ENCODE measurements around the gene TTC21B. TPM values are rescaled to one million over a fixed set of nuclear protein-coding genes. Genes with fewer than 3 reads are reported as not detected.

The TTC21B gene
- total RNA-seq, 1 donor from 2014 or later: 12.0 TPM

- no peaks in the 10 kb centered on the region for H3K4me1 ChIP-seq (ENCODE audit: insufficient read depth, low read length)
- peaks cover 3% of the 10 kb centered on the region for H3K9me3 Mint-ChIP-seq (ENCODE audit: unreplicated experiment)
- no peaks in the 10 kb centered on the region for H3K27me3 ChIP-seq (ENCODE audit: insufficient read depth, low read length)
- H3K79me2 ChIP-seq (ENCODE audit: insufficient read depth, low read length): no peaks in the 10 kb centered on the region
- no peak overlapping the region for H3K4me2 ChIP-seq (ENCODE audit: low read length)
- FAIRE-seq (no peak), DNase-seq (ENCODE audit: low read depth) (peak; percentile 19)
- no peaks in the 10 kb centered on the region for H3K27me3 Mint-ChIP-seq (ENCODE audit: low read depth, unreplicated experiment)
- no peak overlapping the region for H3K9ac ChIP-seq (ENCODE audit: low read length)
- no peak overlapping the region for H3K4me3 ChIP-seq (ENCODE audit: insufficient read depth, low read depth, low read length)
- H3K36me3 ChIP-seq (ENCODE audit: insufficient read depth, low read length): no peaks in the 10 kb centered on the region
- H3K36me3 Mint-ChIP-seq (ENCODE audit: low read depth, unreplicated experiment): no peaks in the 10 kb centered on the region
- TF ChIP-seq, protein P1, sequence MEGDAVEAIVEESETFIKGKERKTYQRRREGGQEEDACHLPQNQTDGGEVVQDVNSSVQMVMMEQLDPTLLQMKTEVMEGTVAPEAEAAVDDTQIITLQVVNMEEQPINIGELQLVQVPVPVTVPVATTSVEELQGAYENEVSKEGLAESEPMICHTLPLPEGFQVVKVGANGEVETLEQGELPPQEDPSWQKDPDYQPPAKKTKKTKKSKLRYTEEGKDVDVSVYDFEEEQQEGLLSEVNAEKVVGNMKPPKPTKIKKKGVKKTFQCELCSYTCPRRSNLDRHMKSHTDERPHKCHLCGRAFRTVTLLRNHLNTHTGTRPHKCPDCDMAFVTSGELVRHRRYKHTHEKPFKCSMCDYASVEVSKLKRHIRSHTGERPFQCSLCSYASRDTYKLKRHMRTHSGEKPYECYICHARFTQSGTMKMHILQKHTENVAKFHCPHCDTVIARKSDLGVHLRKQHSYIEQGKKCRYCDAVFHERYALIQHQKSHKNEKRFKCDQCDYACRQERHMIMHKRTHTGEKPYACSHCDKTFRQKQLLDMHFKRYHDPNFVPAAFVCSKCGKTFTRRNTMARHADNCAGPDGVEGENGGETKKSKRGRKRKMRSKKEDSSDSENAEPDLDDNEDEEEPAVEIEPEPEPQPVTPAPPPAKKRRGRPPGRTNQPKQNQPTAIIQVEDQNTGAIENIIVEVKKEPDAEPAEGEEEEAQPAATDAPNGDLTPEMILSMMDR (IDR thresholded peaks at IDR 0.05; ENCODE audit: insufficient read depth, low read depth, low read length): no peak
- TF ChIP-seq EZH2 (IDR thresholded peaks at IDR 0.05; ENCODE audit: insufficient read depth, low read length): no peak
- H4K20me1 ChIP-seq (ENCODE audit: insufficient read depth, low read length): no peaks in the 10 kb centered on the region
- H3K27ac Mint-ChIP-seq (ENCODE audit: unreplicated experiment): no peak overlapping the region
- H2AFZ ChIP-seq (ENCODE audit: low read depth, low read length): no peak overlapping the region
- H3K4me3 Mint-ChIP-seq (ENCODE audit: unreplicated experiment): no peak overlapping the region
- H3K4me1 Mint-ChIP-seq (ENCODE audit: low read depth, unreplicated experiment): peaks cover 25% of the 10 kb centered on the region
- H3K9me3 ChIP-seq (ENCODE audit: insufficient read depth, low read depth, low read length): no peaks in the 10 kb centered on the region
- no peak overlapping the region for H3K27ac ChIP-seq (ENCODE audit: low read depth, low read length)
Measured at GRCh38 chr2:165839610-165840009, 114.0 kb downstream of the TTC21B start.

GRCh38 chr2:165837122-165837521 is 116.5 kb downstream of the TTC21B start:
- DNase-seq (ENCODE audit: low read depth): peak; percentile 78

DNA sequence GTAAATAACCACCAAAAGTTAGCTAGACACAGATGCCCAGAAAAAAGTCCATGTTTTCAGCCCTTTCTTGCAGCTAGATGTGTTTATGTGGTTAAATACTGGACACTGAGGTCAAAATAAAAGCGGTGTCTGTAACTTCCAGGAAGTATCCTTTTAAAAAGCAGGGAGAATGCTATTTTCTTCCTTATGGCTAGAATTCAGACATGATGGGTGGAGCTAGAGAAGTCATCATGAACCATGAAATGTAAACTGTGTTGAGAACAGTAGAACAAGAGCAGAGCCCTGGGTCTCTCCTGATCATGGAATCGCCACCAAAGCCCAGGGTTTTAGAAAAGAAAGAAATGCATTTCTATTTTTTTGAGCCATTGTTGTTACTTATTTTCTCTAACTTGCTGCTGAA is 118.2 kb downstream of the TTC21B start:
- H3K4me1 Mint-ChIP-seq (ENCODE audit: low read depth, unreplicated experiment): peaks cover 41% of the 10 kb centered on the region
- no peak overlapping the region for H3K4me3 ChIP-seq (ENCODE audit: insufficient read depth, low read depth, low read length)
- peaks cover 3% of the 10 kb centered on the region for H3K4me1 ChIP-seq (ENCODE audit: insufficient read depth, low read length)
- TF ChIP-seq, protein P1 (IDR thresholded peaks at IDR 0.05; ENCODE audit: insufficient read depth, low read depth, low read length): no peak
- no peak for TF ChIP-seq EZH2 (IDR thresholded peaks at IDR 0.05; ENCODE audit: insufficient read depth, low read length)
- no peaks in the 10 kb centered on the region for H3K36me3 ChIP-seq (ENCODE audit: insufficient read depth, low read length)
- no peaks in the 10 kb centered on the region for H3K9me3 ChIP-seq (ENCODE audit: insufficient read depth, low read depth, low read length)
- H3K9ac ChIP-seq (ENCODE audit: low read length): no peak overlapping the region
- no peak overlapping the region for H3K4me3 Mint-ChIP-seq (ENCODE audit: unreplicated experiment)
- H2AFZ ChIP-seq (ENCODE audit: low read depth, low read length): no peak overlapping the region
- no peaks in the 10 kb centered on the region for H3K79me2 ChIP-seq (ENCODE audit: insufficient read depth, low read length)
- no peaks in the 10 kb centered on the region for H3K27me3 Mint-ChIP-seq (ENCODE audit: low read depth, unreplicated experiment)
- H3K4me2 ChIP-seq (ENCODE audit: low read length): no peak overlapping the region
- H4K20me1 ChIP-seq (ENCODE audit: insufficient read depth, low read length): no peaks in the 10 kb centered on the region
- FAIRE-seq (no peak), DNase-seq (ENCODE audit: low read depth) (no peak)
- peaks cover 3% of the 10 kb centered on the region for H3K9me3 Mint-ChIP-seq (ENCODE audit: unreplicated experiment)
- no peaks in the 10 kb centered on the region for H3K36me3 Mint-ChIP-seq (ENCODE audit: low read depth, unreplicated experiment)
- H3K27ac Mint-ChIP-seq (ENCODE audit: unreplicated experiment): no peak overlapping the region
- no peaks in the 10 kb centered on the region for H3K27me3 ChIP-seq (ENCODE audit: insufficient read depth, low read length)
- no peak overlapping the region for H3K27ac ChIP-seq (ENCODE audit: low read depth, low read length)

More at GRCh38 chr2:165837122-165837521, 116.5 kb downstream of the TTC21B start:
- H3K36me3 Mint-ChIP-seq (ENCODE audit: low read depth, unreplicated experiment): no peaks in the 10 kb centered on the region
- Histone ChIP-seq H2AFZ (ENCODE audit: low read depth, low read length) (no peak overlapping the region), H3K4me1 (ENCODE audit: insufficient read depth, low read length) (peaks cover 3% of the 10 kb centered on the region), H3K36me3 (ENCODE audit: insufficient read depth, low read length) (no peaks in the 10 kb centered on the region), H3K27me3 (ENCODE audit: insufficient read depth, low read length) (no peaks in the 10 kb centered on the region), H3K9ac (ENCODE audit: low read length) (no peak overlapping the region), H3K4me3 (ENCODE audit: insufficient read depth, low read depth, low read length) (no peak overlapping the region), H3K4me2 (ENCODE audit: low read length) (no peak overlapping the region), H3K79me2 (ENCODE audit: insufficient read depth, low read length) (no peaks in the 10 kb centered on the region), H4K20me1 (ENCODE audit: insufficient read depth, low read length) (no peaks in the 10 kb centered on the region), H3K27ac (ENCODE audit: low read depth, low read length) (no peak overlapping the region), H3K9me3 (ENCODE audit: insufficient read depth, low read depth, low read length) (no peaks in the 10 kb centered on the region)
- H3K27ac Mint-ChIP-seq (ENCODE audit: unreplicated experiment): peak overlapping the region; percentile 59
- no peaks in the 10 kb centered on the region for H3K27me3 Mint-ChIP-seq (ENCODE audit: low read depth, unreplicated experiment)
- peaks cover 3% of the 10 kb centered on the region for H3K9me3 Mint-ChIP-seq (ENCODE audit: unreplicated experiment)
- H3K4me1 Mint-ChIP-seq (ENCODE audit: low read depth, unreplicated experiment): peaks cover 34% of the 10 kb centered on the region
- FAIRE-seq: no peak
- TF ChIP-seq, protein P1 (IDR thresholded peaks at IDR 0.05; ENCODE audit: insufficient read depth, low read depth, low read length): no peak
- no peak for TF ChIP-seq EZH2 (IDR thresholded peaks at IDR 0.05; ENCODE audit: insufficient read depth, low read length)
- no peak overlapping the region for H3K4me3 Mint-ChIP-seq (ENCODE audit: unreplicated experiment)

All from astrocyte (in vitro differentiated cells and primary cell).